GM19238 (cell line): ENCODE results near the gene TMEM269.
"Not testable (repeated sequence)": the region's sequence is repeated elsewhere in the genome, so short reads cannot be mapped to it uniquely, and the experiment has no call there.

Experiments used
- DNase-seq: peaks from one replicate; pipeline ENCODE4 v3.0.0; 2011; ENCODE audit warnings: low spot score; ENCODE audit not compliant: insufficient read length

TMEM269 gene

DNA sequence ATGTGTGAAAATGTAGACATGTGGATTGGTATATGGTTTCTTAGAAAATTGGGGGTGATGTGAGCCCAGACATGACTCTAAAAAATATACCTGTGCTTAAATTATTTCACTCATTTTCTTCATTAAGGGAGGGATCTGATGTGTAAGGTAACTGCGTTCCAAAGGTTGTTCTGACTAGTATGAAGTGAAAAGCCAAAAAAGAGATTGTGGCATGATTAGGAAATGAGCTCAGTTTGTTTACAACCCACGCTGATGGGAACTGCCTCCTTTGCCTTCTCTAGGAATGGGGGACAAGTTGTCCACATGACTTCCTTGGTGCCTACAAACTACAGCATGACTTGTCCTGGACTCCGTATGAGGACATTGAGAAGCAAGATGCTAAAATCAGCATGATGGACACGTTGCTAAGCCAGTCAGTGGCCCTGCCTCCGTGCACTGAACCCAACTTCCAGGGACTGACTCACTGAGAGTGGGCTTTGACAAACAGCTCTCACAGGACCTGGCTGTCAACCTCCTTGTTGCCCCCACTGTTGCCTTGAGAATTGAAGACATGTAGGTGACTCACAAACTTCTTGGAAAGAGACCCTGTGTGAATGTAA, 9.8 kb upstream of the TMEM269 start:
- DNase-seq, result no peak

DNA sequence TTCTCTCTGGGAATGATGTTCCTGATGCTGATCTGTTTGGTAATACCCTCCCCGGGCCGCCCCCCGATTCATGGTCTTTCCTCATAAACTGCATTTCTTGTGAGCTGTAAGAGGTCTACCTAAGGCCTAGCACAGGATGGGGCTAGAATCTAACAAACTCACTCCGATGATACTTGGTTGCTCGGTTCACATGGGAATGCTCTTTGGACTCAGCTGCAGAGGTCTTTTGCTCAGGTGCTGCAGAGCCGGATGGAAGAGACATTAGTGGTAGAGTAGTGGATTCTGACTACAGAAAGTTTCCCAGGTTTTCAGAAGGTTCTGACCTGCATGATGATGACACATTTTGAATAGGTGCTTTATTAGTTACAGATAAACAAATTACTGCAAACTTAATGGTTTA, 8.3 kb upstream of the TMEM269 start:
- DNase-seq, result no peak

DNA sequence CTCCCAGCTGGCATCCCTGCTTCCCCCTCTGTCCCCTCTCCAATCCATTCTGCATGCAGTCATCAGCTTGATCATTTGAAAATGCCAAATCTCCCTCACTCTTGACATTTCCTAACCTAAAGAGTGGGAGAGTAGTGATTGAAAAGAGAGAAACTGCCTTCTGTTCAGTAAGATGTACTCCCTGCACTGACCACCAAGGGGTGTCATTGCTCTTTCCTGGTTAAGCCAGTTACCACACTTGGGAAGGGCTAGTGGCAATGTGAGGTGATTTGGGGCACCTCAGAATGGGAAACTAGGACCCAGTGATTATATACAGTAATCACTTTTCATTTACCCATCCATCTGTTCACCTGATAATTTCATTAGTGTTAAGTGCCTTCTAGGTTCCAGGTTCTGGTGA, 6.9 kb upstream of the TMEM269 start:
- peak; percentile 28 for DNase-seq

DNA sequence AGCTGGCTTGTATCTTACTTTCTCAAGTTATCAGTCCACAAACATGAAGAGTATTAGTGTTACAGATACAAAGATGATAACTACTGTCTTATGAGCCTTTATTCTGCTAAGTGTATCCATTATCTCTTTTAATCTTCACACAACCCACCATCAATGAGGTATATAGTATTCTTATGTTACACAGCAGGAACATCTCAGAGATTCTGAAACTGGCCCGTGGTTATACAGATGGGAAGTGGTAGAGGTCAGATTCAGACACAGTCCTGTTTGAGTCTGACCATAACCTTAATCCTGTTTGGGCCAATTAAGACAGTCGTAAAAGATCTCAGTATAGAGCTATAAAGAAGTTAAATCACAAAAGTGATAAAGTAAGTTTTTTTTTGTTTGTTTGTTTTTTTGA, 5.1 kb upstream of the TMEM269 start:
- DNase-seq, result no peak

DNA sequence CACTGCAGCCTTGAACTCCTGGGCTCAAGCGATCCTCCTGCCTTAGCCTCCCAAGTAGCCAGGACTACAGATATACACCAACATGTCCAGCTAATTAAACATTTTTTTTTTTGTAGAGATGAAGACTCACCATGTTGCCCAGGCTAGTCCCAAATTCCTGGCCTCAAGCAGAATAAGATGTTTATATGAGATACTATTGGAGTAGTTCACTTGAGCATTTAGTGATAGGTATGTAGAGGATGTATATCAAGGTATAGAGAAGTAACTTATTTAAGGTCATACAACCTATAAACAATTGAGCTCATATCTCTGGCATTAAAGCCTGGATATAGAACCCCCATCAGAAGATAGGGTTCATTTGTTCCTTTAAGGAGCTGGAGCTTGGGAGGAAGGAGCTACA, 4.6 kb upstream of the TMEM269 start:
- DNase-seq, result no peak

DNA sequence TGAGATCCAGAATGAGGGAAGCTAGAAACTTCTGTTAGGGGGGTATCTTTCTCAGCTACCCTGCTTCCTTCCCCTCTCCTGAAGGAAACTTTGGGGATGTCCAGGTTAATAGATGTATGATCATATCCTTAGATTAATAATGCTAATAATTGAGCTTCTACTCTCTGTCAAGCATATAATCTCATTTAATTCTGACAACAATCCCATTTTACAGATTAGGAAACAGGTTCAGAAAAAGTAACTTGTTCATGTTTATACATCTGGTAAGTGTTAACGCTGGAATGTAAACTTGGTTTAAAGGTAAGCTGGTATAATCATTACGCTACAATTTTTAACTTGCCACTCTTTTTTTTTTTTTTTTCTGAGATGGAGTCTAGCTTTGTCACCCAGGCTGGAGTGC, 1.7 kb upstream of the TMEM269 start:
- no peak for DNase-seq

DNA sequence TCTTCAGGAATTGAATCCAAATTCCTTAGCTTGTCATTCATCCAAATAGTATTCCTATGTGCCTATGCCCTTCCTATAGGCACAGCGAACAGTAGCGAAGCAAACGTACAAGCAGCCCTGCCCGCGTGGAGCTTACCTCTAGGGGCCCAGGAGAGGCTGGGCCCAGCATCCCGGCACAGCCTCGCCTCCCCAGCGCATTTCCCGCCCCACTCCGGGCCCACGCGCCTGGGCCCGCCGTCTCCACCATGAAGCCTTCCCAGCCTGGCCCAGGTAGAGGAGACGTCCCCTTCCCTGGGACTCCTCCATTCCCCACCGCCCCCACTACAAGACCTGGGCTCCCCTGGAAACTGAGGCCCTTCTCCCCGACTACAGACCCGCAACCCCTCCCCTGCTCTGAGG, 245 bp upstream of the TMEM269 start:
- no peak for DNase-seq

DNA sequence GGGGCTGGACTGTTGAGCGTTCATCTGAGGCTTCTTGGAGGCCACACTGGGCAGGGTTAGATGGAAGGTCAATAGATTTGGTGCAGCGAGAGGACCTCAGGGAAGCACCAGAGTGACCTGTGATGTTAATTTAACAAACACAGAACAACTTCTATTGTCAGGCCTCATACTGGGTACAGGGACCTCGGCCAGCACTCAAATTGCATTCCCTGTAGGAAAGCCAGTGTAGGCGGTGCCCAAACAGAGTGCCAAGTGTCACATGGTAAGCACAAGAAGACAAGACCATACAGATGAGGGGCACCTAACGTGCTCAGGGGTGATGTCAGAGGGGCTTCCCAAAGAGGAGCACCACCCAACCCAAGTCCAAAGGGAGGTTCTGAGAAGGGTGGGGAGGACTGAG, 1.3 kb downstream of the TMEM269 start:
- no peak for DNase-seq

DNA sequence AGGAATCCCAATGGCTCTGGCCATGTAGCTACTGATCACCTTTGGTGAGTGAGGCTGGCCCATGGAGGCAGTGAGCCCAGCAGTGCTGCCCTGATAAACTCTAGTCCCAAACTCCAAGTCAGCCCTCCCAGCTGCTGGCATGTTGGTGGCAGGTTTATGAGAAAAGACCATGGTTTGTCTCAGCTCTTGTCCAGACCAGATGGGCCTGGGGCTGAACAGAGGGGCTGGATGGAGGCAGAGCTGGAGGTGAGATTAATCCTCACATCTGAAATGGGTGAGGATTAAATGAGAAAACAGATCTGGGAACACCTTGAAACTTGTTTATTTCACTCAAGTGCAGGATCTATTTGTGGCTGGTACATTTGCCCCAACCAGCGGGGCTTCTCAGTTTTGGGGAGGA, 3.2 kb downstream of the TMEM269 start:
- no peak for DNase-seq

DNA sequence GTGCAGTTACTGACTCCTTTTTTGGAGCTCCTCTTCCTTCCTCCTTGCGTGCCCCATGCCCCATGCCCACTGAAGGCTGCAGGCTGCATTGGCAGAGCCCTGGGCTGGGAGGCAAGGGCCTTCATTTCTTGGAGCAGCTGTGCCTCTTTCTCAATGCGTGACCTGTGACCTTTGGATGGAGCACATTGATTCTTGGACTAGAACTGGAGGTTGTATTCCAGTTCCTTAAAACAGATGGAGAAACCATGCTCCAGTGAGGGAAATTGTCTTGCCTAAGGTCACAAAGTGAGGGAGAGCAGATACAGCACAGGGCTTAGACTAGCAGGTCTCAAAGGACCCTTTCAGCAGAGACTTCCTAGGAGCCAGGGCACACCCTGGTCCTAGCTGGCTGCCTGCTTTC, 9.0 kb downstream of the TMEM269 start:
- no peak for DNase-seq

DNA sequence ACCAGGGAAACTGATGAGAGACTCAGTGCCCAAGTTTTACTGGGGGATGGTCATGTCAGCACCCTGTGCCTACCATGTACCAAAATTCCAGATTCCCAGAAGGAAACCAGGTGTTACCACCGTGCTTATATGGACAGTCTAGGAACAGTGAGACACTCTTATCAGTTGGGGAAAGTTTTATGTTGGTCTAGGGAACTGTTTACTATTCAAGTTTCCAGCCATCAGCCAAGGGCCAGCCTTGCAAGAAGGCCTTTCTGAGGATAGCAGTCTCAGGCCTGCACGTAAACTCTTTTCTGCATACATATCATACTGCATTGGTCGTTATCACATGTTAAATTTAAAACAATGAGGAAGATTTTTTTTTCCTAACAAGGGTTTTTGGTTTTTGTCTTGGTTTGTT, 12.6 kb downstream of the TMEM269 start:
- no peak for DNase-seq

DNA sequence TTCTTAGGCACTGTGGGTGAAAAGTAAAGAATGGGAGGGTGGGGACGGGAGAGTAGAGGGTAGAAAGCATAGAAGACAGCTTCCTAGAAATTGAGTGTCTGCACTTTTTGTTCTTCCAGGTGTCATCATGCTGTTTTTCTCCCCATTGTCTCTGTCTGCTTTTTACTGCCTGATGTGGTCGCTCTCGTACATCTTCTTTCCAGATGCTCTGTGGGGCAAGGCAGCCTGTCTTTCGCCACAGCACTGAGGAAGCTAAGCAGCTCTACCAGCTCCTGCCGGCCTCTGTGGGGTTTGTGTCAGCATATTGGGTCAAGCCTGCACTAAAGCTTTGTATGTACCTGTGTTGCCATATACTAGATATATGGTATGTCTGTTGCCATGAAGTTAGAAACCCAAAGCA, 13.2 kb downstream of the TMEM269 start:
- no peak for DNase-seq

DNA sequence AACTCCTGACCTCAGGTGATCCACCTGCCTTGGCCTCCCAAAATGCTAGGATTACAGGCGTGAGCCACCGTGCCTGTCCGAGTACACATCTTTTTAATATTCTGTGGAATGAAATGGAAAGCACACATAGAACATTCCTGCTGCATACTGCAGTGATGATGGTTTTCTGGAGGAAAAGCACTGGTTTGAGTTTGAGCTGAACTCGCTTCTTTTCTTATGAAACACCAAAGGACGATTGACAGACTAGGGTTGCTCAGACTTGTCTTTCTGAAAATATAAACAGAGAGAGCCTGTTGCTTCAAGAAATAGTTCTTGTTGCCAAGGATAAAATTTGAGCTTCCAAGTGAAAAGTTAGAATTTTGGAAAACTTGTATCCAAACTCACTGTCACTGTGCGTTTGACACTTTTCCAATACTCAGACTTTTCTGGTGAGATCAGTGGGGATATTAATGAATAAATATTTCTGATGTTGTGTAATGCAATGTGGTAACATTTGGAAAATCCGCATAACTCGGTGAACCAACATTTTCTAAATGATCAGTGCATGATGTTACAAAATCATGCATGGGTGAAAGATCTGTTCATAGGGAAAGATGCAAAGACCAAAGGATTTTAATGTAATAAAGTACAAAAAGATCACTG, 17.2 kb downstream of the TMEM269 start:
- no peak for DNase-seq

DNA sequence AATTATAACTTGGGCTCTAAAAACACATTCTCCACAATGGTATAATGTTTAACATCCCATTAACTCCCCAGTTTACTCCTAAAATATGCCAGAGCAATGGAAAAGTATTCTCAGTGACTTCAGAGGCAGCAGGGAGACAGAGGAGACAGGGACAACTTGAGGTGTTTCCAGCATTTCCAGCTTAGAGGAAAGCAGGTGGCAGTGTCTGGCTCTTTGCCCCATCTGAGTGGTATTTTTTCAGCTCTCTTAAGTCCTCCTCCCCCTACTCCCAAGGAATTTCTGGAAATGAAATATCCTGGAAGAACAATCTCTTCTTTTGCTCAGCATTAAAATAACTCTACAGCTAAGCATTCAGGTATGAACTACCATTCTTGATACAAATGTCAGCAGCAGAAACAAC, 21.4 kb downstream of the TMEM269 start:
- DNase-seq, result no peak

DNA sequence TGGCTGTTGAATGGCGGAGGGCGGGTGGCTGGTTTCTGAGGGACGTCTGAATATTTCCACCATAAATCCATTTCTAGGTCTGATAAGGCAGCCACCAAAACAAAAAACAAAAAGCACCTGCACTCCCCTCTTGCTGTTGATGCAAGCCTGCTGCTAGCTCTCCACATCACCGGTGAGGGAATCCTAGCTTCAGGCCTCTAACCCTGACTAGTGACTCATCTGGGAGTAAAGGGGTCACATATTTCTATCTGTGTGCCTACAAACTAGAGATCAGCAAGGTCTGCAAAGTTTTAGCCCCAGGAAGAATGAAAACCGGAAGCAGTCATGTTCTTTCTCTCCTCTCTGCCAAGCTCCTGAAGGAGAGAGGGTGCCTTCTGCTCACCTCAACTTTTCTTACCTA, 21.8 kb downstream of the TMEM269 start:
- no peak for DNase-seq

DNA sequence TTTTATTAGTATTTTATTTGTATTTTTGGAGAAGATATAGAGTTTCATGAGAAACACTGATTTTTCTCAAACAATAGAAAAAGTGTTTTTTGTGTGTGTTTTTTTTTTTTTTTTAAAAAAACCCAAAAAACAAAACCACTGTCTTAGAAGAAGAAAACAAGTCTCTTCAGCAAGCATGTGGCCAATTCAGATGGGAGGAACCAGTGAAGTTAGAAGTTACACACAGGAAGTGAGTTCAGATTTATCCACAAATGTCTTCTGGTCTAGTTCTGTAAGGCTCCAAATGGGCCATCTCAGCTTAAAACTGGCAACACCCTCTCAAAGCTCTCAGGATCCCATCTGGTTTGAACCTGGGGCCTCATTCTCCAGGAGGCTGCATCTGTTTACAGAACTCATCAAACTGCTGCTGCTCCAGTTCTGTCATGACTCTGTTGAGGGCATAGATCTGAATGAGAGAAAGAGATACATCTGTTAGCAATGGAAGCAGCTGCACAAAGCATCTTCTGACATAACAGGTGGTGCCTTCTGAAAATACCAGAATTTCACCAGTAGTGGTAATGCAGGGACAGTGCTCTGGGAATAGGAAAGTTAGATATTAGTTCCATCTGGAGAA, 22.4 kb downstream of the TMEM269 start:
- DNase-seq, result no peak

DNA sequence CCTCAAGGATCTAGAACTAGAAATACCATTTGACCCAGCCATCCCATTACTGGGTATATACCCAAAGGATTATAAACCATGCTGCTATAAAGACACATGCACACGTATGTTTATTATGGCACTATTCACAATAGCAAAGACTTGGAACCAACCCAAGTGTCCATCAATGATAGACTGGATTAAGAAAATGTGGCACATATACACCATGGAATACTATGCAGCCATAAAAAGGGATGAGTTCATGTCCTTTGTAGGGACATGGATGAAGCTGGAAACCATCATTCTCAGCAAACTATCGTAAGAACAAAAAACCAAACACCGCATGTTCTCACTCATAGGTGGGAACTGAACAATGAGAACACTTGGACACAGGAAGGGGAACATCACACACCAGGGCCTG, 30.0 kb downstream of the TMEM269 start:
- DNase-seq, result not testable (repeated sequence)

DNA sequence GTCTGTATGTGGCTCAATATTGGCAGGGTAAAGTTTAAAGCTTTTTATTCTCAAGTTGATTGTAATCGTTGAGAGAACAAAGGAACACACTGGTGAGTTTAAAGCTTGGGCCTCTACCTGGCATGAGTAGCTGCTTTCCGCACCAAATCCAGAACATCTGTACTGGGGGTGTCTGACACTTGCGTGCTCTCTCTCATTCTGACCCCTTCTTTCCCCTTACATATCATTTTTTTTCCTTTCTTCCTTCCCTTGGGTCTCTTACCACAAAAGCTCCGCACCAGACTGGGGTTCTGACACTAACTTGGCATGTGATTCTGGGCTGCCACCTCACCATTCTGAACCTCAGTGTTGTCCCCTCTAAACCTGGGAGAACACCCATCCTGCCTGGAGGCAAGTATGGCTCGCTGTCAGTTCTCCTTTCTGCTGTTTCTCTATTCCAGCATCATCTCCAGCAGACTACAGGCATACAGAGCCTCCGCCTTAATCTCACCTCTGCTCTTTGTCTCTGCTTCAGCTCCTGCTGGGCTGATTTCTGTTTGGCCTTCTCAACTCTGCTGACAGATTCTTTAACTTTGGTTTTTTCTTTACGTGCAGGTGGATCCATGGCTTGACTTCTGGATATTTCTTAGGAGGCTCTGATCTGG, 31.3 kb downstream of the TMEM269 start:
- no peak for DNase-seq

DNA sequence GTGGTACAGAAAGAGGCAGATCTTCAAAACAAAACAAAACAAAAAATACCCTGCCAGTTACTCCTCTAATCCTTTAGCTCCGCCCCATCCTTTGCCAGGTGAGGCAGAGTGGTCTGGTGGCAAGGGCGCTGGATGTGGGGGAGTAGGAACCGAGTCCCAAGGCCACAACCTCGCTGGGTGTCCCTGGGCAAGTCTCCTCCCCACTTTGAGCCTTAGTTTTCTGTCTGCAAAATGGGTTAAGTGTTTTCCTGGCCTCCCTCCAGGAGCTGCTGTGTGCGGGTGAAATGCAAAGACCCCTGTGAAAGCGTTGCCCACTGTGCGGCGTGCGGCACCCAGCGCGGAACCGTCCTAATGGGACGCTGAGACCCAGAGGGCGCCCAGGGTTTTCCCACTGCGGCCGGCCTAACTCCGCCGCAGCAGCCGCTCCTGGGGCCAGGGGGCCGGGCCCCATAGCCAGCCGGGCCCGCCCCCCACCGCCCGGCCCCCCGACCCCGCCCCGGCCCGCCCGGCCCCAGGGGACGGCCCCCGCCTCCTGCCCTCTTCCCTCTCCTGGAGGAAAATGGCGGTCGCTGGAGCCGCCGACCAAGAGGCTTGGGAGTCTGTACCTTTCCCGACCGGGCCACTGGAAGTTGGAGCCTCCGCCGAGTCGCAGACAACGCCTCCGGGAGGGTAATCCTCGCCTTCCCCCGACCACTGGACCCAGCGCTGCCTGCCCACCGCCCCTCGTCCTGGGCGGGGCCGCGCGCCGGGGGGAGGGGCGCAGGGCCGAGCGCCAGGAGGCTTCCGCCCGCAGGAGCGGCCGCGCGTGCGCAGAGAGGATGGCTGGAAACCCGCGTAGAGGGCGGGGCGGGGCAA, 32.0 kb downstream of the TMEM269 start, which contains the start of the genes ERMAP and SVBP:
Gene ERMAP (plus strand): TSS at position 538 of the 855 bp plus-strand sequence. CDS start 13,327 bp downstream, outside the sequence.
Gene SVBP (minus strand): TSS at position 813 of the 855 bp plus-strand sequence. CDS start 853 bp downstream, outside the sequence.
- peak; percentile 90 for DNase-seq

DNA sequence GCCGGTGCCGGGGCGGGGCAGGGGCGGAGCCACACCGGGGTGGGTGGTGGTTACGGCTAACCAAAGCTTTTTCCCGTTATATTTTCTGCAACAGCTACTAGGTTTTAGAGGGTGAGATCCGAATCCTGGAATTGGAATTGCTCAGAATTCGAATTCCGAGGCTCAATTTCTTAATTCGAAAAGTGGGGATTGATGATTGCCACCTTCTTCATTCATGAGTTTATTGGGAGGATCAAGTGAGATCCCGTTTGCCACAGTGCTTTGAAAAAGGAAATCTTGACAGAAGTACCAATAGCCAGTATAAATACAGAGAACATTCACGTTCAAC, 32.6 kb downstream of the TMEM269 start:
- no peak for DNase-seq

DNA sequence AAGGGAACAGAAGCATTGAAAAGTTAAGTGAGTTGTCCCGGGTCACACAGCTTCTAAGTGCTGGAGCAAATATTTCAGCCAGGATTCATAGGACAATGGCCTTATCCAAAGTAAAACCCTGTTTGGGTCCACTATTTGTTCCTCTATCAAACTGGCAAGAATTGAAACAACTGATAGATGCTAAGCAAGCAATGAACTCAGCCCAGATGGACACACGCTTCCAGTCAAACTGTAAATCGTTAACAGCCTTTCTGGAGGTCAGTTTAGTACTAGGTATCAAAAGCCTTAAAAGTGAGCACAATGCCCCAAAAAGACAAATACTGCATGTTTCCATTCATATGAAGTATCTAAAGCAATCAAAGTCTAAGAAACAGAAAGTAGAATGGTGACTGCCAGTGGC, 33.2 kb downstream of the TMEM269 start:
- no peak for DNase-seq

DNA sequence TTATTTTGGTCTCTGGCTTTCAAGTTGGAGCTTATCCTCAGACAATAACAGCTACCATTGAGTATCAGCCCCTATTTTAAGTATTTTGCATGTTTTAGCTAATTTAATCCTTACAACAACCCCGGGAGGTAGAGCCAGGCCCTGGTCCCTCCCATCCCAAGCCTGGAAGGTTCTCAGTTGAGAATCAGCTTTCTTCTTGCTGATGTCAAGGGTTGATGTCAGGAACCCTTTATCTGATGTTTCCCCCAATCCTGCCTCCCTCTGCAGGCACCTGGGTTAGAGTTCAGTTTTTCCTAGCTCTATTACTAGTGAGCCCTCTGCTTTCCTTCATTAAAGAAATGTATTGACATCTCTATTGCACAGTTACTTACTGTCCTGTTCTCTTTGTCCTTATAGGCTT, 36.0 kb downstream of the TMEM269 start:
- no peak for DNase-seq
